ENCODE results near the gene DDN. TPM values are rescaled to one million over a fixed set of nuclear protein-coding genes. Genes with fewer than 3 reads are reported as not detected.

The DDN gene
- total RNA-seq, 2 donors from 2014 or later, result 0.66 TPM; not detected in 1

GRCh38 chr12:48946943-48947342, 52.2 kb downstream of the DDN start:
- ATAC-seq (no peak), DNase-seq (no peak)
- no peaks in the 10 kb centered on the region for H3K36me3 ChIP-seq (replicated peaks in 1 of 2; ENCODE audit: insufficient read depth in 1 of 2, low read depth in 2 of 2)
- peaks cover 16% of the 10 kb centered on the region for H3K4me1 ChIP-seq
- intact Hi-C loops (cut with DNase I), result no loop called here
- no peaks in the 10 kb centered on the region for H3K27me3 ChIP-seq
- no peak overlapping the region for H3K4me3 ChIP-seq
- H3K9me3 ChIP-seq, result no peaks in the 10 kb centered on the region
- WGBS, 2 donors, result 35 to 54% methylated on average over 6 of the region's 6 CpGs
- H3K27ac ChIP-seq, result no peak overlapping the region
- TF ChIP-seq CTCF (IDR thresholded peaks at IDR 0.05) (no peak), POLR2A (IDR thresholded peaks at IDR 0.05) (no peak)

- Histone ChIP-seq H3K36me3 (replicated peaks in 1 of 2; ENCODE audit: insufficient read depth in 1 of 2, low read depth in 2 of 2) (no peaks in the 10 kb centered on the region), H3K9me3 (no peaks in the 10 kb centered on the region), H3K27me3 (no peaks in the 10 kb centered on the region), H3K4me3 (no peak overlapping the region), H3K4me1 (peaks cover 16% of the 10 kb centered on the region), H3K27ac (no peak overlapping the region)
- TF ChIP-seq CTCF (IDR thresholded peaks at IDR 0.05) (no peak), POLR2A (IDR thresholded peaks at IDR 0.05) (no peak)
- no peak for ATAC-seq
- no peak for DNase-seq
- intact Hi-C loops (cut with DNase I), result no loop called here
Observed at GRCh38 chr12:48946205-48946604, 53.0 kb downstream of the DDN start.

Small RNA genes within 50 kb of the gene (small RNA-seq; reads per million reads assigned to genes)
- not detected for gene RNU6-940P

Other genes with a start within 250 kb of the DDN start
- gene ADCY6, start 210.3 kb downstream of the DDN start, total RNA-seq, result 10 to 100 TPM; 38.6 to 59.1 TPM
- 1 to 10 TPM; 4.0 to 6.7 TPM for gene CACNB3, start 180.9 kb downstream of the DDN start, total RNA-seq
- 10 to 100 TPM; 37.4 to 50.8 TPM for gene DDX23, start 147.2 kb downstream of the DDN start, total RNA-seq
- 1 to 10 TPM in 1 of 2 donors, not detected in 1; 1.6 TPM for gene RND1, start 133.5 kb downstream of the DDN start, total RNA-seq
- gene FKBP11, start 73.9 kb downstream of the DDN start, total RNA-seq, result 10 to 100 TPM; 31.1 to 98.6 TPM
- 10 to 100 TPM; 22.3 to 24.1 TPM for gene ARF3, start 41.9 kb downstream of the DDN start, total RNA-seq
- 1 to 10 TPM in 1 of 2 donors, not detected in 1; 1.3 TPM for gene WNT10B, start 27.6 kb downstream of the DDN start, total RNA-seq
- not detected for gene WNT1, start 21.1 kb downstream of the DDN start, total RNA-seq
- 10 to 100 TPM; 25.4 to 26.4 TPM for gene PRKAG1, start 19.4 kb upstream of the DDN start, total RNA-seq
- 10 to 100 TPM; 38.4 to 51.1 TPM for gene KMT2D, start 61.4 kb upstream of the DDN start, total RNA-seq
- gene RHEBL1, start 70.6 kb upstream of the DDN start, total RNA-seq, result not detected
- not detected for gene DHH, start 95.4 kb upstream of the DDN start, total RNA-seq
- gene LMBR1L, start 111.5 kb upstream of the DDN start, total RNA-seq, result 10 to 100 TPM; 40.7 to 53.7 TPM
- gene TUBA1B, start 132.0 kb upstream of the DDN start, total RNA-seq, result 100 to 1,000 TPM; 121 to 165 TPM
- gene TUBA1A, start 189.7 kb upstream of the DDN start, total RNA-seq, result 10 to 100 TPM; 36.6 to 44.5 TPM

Measured in body of pancreas (tissue), 4 donors.